GM23248 (cell line): ENCODE measurements around the gene FLOT2.

ENCODE experiments used
- EZH2 ChIP-seq: fragments of 200-600 bp; sonication (generic); IDR thresholded peaks from 2 replicates; pipeline ENCODE4 v1.6.1; 2018; ENCODE audit warnings: antibody characterized with exemption, mild to moderate bottlenecking; ENCODE audit not compliant: insufficient read depth, poor library complexity, severe bottlenecking
- EZH2phosphoT487 ChIP-seq: fragments of 200-600 bp; sonication (generic); IDR thresholded peaks from 2 replicates; pipeline ENCODE4 v1.6.1; 2018; ENCODE audit warnings: antibody characterized with exemption, moderate library complexity, mild to moderate bottlenecking, low read depth; ENCODE audit not compliant: insufficient read depth

DNA sequence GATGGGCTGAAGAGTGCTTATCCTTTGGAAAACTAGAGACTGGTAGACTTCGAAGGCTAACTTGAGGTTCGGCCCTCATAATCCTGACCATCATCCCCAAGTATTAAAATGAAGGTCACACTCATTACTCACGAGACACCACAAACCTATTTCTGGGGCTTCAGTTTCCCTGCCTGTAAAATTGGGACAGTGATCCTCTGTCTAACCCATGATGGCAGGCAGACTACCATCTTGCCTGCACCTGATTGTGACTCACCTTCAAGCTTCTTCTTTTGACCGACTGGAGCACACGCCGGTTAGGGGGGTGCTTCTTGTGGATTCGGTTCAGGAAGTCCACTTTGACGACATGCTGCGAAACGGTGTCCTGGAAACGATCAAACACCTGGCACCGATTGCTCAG is 19.5 kb upstream of the FLOT2 start:
- TF ChIP-seq EZH2 (no peak), EZH2phosphoT487 (no peak)
